Effector CD8-positive, alpha-beta T cell (primary cell): ENCODE data around the gene CAMK2G.
A peak's percentile ranks its signal among the peaks of the same experiment; 100 is the strongest.
"Not testable (repeated sequence)": the region's sequence is repeated elsewhere in the genome, so short reads cannot be mapped to it uniquely, and the experiment has no call there.

ENCODE experiments used
- DNase-seq: peaks from one replicate; lab custom pipeline; 2025; lab: John Stamatoyannopoulos, UW
- total RNA-seq, 4 experiments: gene quantifications; one replicate each; lab custom pipeline; 2026; lab: John Stamatoyannopoulos, UW

The CAMK2G gene
- total RNA-seq, result 43.4 to 78.6 (median 73.8) reads per million in 4 experiments

DNA sequence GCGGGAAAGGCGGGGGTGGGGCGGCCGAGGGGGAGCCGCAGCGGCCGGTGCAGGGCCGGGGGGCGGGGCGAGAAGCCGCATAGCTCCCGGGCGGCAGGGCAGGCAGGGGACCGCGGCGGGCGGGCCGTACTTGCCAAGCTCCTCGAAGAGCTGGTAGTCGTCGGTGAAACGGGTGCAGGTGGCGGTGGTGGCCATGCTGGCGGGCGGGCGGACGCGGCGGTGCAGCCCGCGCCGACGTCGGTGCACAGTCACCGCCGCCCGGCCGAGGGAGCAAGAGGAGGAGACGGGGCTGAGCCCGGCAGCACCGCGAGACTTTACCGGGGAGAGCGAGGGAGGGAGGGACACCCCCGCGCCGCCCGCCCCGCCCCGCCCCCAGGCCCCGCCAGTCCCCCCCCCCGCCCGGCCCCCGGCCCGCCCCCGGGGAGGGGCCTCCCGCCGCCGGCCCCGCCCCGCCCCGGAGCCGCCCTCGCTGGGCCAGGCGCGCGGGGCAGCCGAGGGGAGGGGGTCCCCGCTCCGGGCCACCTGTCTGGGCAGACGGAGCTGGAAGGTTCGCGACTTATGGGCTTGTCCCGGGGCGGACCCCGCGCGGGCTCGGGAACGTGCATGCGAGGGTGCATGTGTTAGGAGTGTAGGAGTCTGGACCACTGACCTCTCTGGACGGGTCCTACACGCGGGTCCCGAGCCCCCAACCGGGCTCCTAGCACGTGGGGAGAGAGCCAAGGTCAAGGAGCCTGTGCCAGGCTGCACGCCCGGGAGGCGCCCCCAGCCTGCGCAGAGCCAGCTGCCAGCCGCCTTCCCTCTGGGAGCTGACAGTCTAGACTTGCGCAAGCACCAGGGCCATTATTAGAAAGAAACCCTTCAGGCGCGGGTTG, at the start of gene CAMK2G:
Gene CAMK2G, minus strand, starts transcription at position 289 of the 872 bp plus-strand sequence. Its CDS starts 94 bp downstream, at position 195.
- DNase-seq, result peak; percentile 66

- DNase-seq, result no peak
Measured at GRCh38 chr10:73922864-73923133, 48.4 kb upstream of the CAMK2G start.

DNA sequence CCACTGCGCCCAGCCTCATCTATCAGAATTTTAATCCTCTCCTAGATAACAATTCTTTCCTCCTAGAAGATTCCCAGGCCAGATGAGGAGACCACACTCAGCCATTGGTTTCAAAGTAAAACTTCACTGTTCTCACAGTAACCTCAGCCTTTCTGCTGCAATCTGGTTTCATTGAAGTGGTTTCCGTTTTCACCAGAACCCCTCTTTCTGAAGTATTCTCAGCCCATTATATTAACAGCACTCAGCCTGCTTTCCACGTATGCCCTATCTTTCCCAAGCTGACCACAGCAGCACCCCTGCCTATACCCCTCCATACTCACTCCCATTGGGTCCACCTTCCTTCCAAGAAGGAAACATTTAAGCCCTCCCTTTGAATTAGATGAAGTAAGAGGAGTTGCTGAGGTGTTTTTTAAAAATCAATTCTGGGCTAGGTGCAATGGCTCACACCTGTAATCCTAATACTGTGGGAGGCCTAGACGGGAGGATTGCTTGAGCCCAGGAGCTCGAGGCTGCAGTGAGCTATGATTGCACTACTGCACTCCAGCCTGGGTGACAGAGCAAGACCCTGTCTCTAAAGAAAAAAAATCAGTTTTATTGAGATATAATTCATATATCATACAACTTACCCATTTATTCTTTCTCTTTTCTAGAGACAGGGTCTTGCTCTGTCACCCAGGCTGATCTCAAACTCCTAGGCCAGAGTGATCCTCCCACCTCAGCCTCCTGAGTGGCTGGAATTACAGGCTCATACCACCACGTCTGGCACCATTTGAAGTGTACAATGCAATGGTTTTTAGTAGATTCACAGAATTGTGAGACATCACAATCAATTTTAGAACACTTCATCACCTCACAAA, 47.9 kb upstream of the CAMK2G start:
- DNase-seq, result no peak

GRCh38 chr10:73920089-73920488, 45.7 kb upstream of the CAMK2G start:
- DNase-seq, result no peak

DNA sequence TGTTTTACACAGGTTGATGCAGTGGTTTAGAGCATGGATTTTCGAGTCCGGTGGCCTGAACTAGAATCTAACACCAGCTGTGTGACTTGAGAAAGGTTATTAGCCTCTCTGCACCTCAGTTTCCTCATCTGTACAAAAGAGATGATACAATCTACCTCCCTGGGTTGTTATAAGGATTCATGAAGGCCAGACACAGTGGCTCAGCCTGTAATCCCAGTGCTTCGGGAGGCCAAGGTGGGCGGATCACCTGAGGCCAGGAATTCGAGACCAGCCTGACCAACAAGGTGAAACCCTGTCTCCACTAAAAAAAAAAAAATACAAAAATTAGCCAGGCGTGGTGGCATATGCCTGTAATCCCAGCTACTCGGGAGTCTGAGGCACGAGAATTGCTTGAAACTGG, 45.1 kb upstream of the CAMK2G start:
- DNase-seq, result not testable (repeated sequence)

DNA sequence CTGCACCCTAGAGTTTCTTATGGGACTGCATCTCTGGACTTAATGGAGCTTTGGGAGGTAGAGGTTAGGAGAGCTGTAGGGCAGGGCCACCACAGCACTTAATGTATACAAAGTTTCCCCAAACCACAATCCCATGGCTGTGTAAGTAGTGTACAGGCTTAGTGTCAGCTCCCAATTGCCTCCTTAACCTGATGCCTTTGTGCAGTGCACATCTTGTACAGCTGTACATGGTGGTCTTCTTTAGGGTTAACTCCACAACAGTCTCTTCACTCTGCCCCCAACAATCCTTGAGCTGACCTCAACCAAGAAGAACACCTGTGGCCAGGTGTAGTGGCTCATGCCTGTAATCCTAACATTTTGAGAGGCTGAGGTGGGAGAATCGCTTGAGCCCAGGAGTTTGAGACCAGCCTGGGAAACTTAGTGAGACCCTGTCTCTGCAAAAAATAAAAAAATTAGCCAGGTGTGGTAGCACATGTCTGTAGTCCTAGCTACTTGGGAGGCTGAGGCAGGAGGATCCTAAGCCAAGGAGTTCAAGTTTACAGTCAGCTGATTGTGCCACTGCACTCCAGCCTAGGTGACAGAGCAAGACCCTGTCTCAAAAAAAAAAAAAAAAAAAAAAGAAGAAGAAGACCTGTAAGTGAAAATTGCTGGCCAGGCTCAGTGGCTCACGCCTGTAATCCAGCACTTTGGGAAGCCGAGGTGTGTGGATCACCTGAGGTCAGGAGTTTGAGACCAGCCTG, 43.4 kb upstream of the CAMK2G start:
- no peak for DNase-seq

- no peak for DNase-seq
Measured at GRCh38 chr10:73916761-73917470, 42.6 kb upstream of the CAMK2G start.

- DNase-seq, result no peak
Measured at GRCh38 chr10:73915206-73915851, 41.0 kb upstream of the CAMK2G start.

DNA sequence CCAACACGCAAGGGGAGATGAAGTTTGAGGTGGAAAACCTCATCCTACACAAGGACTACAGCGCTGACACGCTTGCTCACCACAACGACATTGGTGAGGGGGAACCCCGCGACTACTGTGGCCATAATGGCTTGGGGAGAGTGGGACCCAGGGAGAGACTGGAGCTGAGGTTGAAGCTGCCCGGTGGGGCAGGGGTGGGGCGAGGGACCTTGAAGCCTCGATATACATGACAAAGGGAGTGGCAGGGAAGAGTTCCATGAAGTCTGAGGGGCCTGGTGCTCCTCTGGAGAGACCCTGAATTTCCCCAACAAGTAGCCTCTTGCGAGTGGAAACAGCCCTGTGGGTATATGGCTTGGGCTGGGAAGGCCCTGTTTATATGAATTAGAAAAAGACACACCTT, 39.7 kb upstream of the CAMK2G start:
- DNase-seq, result no peak

- no peak for DNase-seq
Measured at GRCh38 chr10:73911553-73912004, 37.2 kb upstream of the CAMK2G start.

DNA sequence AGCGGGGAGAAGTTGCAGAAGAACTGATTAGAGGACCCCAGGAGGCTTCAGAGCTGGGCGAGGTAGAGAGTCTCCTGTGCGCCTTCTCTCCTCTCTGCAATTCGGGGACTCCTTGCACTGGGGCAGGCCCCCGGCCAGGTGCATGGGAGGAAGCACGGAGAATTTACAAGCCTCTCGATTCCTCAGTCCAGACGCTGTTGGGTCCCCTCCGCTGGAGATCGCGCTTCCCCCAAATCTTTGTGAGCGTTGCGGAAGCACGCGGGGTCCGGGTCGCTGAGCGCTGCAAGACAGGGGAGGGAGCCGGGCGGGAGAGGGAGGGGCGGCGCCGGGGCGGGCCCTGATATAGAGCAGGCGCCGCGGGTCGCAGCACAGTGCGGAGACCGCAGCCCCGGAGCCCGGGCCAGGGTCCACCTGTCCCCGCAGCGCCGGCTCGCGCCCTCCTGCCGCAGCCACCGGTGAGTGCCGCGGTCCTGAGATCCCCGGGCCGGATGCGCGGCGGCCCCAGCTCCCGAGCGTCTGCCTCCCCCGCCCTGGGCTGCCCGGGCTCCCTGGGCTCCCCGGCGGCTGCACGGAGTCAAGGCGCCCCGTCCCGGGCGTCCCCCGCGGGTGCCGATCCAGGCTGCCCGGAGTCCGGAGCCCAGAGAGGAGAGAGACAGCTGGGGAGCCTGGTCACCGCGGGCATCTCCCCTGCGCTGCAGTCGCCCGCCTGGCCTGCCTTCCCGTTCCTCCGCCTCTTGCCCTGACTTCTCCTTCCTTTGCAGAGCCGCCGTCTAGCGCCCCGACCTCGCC, 36.6 kb upstream of the CAMK2G start, which contains the start of gene PLAU:
Gene PLAU, plus strand, starts transcription at position 369 of the 789 bp plus-strand sequence. CDS start 424 bp downstream, outside the sequence.
- no peak for DNase-seq

- DNase-seq, result no peak
Measured at GRCh38 chr10:73910401-73910763, 36.0 kb upstream of the CAMK2G start.

DNA sequence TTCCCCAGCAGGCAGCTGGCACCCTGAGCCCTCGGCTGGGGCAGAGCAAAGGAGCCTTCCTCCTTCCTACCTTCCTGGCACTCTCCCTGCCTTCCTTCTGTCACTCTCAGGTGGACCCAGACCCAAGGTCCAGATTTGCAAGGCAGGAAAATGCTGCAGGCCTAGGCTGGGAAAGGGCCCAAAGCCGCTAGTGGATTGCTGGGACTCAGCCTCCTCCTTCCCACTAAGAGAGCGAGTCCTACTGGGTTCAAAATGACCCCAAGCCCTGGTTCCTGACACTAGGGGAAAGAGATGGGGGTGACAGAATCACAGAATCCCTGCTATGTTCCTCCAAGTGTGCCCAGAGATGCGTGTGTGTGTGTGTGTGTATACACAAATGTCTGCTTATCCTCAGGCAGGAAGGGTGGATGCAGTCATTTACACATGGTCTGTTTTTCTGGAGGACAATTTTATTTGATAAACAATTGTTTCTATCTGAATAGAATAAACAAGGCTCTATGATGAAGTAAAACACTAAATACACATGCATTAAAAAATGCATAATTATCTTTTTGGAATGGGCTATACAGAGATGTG, 35.3 kb upstream of the CAMK2G start:
- DNase-seq, result no peak

GRCh38 chr10:73908853-73909539, 34.6 kb upstream of the CAMK2G start:
- DNase-seq, result no peak

DNA sequence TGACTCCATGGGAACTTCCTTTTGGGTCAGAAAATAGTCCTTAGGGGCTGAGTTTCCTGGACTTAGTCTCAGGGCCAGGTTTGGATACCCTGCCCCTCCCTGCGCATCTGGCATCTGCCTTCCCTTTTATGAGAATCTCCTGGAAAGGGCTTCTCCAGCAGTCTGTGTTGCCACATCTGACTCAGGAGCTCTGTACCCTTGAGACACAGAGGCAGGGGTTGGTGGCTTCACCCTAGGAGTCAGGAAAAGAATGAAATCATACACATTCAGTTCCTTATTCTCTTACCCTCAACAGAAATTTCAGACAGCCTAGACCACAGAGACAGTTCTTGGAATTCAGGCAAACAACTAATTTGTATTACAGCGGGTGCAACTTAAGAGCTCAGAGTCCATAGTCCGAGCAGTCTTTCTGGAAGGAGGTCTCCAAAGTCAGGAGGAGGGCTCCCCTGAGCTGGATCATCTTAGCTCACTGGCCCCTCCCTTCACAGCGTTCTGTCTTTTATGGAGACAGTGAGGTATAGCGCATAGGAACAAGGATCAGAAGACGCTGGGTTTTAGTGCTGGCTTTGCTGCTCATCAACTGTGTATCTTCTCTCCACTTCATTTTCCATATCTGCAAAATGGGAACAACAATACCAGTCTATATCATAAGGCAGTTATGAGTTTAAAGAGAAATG, 33.6 kb upstream of the CAMK2G start:
- DNase-seq, result no peak

- no peak for DNase-seq
Measured at GRCh38 chr10:73906524-73907447, 32.4 kb upstream of the CAMK2G start.

- DNase-seq, result no peak
Measured at GRCh38 chr10:73905256-73906020, 31.1 kb upstream of the CAMK2G start.
